Measurements from ENCODE around the gene THOC1.

THOC1 gene

GRCh38 chr18:285817-286216 lies 18.0 kb upstream of the THOC1 start:
- DNase-seq = no peak

- DNase-seq = peak in 3 of 56 donors; percentile 3 to 12 (median 10)
Observed at GRCh38 chr18:275486-275885, 7.6 kb upstream of the THOC1 start.

DNA sequence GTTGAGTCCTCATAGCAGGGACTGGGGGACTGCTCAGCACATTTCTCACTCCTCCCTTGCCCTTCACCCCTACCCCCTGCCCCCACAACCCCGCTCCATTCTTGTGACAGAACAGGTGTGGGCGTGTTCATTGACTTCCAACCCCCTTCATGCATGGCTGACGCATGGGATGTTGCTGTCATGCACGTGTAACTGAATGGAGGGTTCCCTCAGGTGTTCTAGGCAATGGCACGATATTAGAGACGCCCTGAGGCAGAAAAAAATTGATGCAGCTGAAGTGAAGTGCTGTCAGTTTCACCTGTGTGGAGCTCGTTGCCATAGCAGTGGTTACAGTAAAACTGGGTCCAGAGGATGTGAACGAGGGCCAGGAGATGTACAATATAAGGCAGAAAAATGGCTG lies 6.5 kb upstream of the THOC1 start:
- DNase-seq = no peak

DNA sequence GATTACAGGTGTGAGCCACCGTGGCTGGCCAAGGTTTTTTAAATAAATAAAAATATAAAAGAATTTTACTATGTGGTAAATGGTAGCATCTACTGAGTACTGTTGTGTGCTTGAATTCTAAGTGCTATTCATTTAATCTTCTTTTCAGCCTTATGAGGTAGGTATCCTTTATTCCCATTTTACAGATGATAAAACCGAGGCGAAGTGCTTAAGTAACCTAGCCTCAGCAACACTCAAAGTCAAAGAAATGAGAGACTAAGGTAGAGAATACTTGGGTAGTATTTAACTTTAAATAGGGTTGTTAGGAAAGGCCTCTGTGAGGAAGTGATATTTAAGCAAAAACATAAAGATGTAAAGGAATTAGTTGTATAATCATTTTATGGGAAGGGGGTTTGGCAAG lies 5.7 kb upstream of the THOC1 start:
- no peak for DNase-seq

- DNase-seq = no peak
Observed at GRCh38 chr18:272650-273049, 4.8 kb upstream of the THOC1 start.

DNA sequence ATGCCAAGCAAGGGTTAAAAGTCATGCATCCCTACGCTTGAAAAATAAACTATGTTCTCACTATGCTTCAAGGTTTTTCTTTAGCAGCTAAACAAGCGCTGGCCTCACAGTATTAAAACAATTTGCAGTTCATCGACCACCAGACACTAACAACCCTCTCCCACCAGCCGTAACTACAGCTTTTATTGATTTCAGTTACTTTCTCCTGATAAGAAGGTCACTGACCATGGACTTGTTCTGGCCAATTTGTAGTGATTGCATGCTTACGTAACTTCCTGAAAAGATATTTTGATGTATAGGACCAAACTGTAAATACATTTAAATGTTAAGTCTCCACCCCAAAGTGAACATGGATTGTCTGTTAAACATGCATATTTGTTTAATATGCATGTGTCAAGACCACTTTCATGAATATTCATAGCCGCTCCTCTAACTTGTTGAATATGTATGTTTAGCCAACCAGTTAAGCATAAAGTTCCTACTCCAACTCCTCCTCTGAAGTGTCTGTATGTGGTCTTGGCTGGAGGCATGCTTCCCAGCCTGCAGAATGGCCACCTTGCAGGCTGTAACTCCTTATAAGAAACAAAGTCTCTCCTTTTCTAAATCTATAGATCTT lies 1.7 kb upstream of the THOC1 start:
- no peak for DNase-seq

- DNase-seq = peak in 1 of 56 donors; percentile 43
Observed at GRCh38 chr18:267380-267687, 513 bp downstream of the THOC1 start.

DNA sequence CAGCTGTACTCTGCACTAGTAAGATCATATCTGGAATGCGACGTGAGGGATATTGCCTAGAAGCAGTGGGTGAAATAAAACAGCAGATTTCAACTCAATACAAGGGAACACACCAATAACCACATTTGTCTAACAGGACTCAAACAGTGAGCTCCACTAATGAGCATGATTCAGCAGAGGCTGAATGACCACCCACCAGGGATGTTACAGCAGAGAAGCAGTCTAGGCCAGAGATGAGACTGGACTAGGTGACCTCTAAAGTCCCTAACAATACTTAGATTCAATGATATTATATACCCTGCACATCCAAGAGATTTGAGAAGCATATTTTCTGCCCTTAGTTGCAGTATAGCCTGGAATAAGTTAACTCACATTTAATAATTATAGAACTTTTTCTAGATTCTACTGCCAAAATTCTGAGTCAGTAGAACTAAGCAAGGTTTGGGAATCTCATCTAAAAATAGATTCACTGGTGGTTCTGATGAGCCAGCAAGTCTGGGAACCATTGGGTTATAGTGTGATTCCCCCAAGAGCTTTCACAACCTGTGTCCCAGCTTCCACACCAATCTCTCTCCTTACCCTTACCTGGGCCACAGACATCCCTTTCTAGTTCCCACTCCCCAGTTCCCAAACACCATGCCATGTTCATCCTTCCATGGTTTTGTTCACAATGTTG lies 6.3 kb downstream of the THOC1 start:
- no peak for DNase-seq

- DNase-seq = no peak
Observed at GRCh38 chr18:260547-260946, 7.3 kb downstream of the THOC1 start.

- no peak for DNase-seq
Observed at GRCh38 chr18:255171-255570, 12.7 kb downstream of the THOC1 start.

GRCh38 chr18:253121-253520 lies 14.7 kb downstream of the THOC1 start:
- no peak for DNase-seq

GRCh38 chr18:251572-251971 lies 16.3 kb downstream of the THOC1 start:
- DNase-seq = peak in 6 of 56 donors; percentile 3 to 18 (median 13)

DNA sequence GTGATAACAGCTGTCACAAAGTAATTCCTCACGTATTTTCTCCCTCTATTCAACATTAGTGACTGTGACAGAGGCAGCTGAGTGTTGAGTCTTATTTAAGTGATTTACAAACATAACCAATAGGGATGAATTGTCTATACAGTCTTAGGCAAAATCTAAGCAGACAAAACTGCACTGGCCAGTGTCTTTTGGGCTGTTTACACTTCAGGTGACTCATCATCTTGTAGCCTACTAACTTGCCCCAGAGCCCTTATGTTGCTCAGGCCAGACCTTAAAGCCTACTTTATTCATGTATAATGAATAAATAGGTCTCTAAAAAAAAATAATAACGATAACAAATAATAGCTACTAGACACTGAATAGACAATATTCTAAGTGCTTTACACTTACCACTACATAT lies 17.2 kb downstream of the THOC1 start:
- no peak for DNase-seq

DNA sequence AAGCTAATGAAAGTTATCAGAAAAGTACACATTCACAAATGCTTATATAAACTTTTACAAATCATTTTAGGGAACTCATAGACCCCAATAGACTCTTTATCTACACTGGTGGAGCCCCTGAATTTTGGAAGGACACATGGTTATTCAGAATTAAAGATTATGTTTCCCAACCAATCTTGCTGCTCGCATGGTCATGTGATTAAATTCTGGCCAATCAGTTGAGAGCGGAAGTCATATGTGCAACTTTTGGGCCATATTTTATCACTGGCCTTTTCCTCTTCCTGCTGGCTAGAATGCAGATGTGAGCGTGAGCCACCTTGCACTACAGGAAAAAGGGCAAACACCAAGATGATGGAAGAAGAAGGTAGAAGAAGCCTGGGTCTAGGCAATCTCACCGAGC lies 19.8 kb downstream of the THOC1 start:
- no peak for DNase-seq

DNA sequence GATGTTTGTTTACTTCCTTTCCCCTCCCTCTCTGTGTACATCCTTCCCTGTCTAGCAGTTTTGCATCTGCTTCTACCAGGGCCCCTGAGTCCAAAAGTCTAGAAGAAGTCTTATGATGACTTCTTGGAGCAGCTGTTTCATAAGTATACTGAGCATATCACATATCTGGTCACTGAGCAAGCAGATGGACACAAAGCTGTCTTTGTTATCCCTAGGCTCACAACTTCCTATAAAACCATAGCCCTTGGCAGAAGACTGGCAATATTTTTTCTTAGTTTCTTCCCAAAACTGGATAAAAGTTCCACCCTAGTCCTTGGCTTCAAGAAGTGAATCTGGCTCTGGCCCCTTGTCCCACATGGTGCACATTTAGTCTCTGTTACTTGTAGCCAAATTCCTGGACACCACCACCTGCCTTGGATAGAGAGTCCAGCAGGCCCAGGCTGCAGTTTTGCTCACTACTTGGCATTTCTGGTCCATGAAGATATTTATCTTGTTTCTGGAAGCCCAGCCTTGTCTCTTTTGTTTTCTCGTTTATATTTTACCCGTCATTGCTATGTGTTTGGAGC lies 22.5 kb downstream of the THOC1 start:
- no peak for DNase-seq

GRCh38 chr18:240175-240574 lies 27.7 kb downstream of the THOC1 start:
- DNase-seq = no peak

- no peak for DNase-seq
Observed at GRCh38 chr18:231563-231962, 36.3 kb downstream of the THOC1 start.

DNA sequence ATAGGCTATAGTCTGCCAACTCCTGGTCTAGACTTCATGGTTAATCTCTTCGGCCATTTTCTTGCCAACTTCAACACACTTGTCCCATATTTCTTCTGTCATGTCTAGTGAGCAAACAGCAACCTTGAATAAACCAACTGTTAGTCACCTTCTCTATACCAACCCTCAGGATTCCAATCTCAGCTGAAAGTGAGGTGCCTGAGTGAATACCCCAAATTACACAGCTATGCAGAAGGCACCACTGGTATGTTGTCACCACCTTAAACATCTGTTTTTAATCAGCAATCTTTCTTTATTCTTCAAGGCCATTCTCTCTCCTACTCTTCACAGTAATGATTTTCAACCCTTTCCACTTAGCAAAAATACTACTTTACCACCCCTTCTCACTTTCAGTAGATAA lies 39.3 kb downstream of the THOC1 start:
- DNase-seq = no peak

DNA sequence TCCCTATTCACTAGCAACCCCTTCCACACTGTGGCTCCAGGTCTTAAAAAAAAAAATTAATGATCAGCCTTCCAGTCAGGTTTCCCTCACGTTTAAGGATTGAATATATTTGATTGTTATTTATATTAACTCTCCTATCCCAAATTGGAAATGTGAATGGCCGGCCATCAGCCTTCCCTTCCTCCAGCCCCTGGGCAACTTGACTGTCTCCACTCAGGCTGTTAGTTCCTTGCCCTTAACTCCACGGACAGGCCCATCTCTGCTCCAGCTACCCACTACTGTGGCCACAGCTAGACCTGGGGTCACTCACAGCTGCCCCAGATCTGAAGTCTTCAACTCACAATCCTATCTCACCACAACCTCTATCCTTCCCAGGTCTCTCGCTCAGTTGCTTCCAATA lies 39.9 kb downstream of the THOC1 start:
- no peak for DNase-seq

DNA sequence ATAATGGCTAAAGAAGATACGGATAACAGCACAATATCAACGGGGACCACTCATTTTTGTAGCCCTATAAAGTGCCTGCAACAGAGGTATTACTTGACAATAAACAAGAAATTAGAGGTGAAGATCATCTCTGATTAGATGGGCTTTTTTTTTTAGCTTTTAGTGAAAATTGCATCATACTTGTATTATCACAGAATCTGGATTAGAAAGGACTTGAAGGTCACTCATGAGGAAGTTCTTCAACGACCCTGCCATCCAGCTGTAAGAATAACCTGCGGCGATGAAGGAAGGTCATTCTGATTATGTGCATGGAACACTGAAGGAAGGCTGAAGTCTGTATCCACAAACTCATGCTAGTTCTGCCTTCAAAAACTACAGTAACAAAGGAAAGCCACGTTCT lies 40.5 kb downstream of the THOC1 start:
- DNase-seq = no peak

DNA sequence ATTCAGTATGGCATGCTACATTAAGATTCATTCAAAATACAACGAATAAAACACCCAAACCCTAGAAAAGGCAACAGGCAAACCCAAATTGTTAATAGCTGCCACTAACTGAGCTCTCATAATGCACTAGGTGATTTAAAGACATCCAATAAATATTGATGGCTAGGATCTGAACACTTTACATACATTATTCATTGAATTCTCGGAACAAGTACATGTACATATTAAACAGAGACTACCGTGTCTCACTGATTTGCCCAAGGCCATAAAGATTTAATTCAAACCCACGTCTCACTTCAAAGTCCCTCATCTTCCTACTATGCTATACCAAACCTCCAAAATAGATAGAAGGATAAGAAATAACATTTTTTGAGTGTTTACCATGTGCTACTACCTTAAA lies 42.1 kb downstream of the THOC1 start:
- DNase-seq = no peak

DNA sequence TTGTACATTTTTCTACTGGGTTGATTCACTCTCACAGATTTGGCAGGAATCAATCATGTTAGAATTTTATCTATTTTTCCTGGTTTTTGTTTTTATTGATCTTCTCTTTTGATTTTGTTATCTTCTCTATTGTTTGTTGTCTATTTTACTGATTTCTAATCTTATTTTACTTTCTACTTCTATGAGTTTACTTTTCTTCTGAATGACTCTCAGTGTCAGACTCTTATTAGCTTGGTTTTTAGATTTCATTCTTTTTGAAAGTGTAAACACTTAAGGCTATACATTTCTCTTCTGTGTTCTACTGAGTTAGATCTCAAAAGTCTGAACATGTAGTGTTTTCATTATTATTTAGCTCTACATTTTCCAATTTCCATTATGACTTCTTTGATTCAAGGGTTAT lies 47.1 kb downstream of the THOC1 start:
- no peak for DNase-seq

DNA sequence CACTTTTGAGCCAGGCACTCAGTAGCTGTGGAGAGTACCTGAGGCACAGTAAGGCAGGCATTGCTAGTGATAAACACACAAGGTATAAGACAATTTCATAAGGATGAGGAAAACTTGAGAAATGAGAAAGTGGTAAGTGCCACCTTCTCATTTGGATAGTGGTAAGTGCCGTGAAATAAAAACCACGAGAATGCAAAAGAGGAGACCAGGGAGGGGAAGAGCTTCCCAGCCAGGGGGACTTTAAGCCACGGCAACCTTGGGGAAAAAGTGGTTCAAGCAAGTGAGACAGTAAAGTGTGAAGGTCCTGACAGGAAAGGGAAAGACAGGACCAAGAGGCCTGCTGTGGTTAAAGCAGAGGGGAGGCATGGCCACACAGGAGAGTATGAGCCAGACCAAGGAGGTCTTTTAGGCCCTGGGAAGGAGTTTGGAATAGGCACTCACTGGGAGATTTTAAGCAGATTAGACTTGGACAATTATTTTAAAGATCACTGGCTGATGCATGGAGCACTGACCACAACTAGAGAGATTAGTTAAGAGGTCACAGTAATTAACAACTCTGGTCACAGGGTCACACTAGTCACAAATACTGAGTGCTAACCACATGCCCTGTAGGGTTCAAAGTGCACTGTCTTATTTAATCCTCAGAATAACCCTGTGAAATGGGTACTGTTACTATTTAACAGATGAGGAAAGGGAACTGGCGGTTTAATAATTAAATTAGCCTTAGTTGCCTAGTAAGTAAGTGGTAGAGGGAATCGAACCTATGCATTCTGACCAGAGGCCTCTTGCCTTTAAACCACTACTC lies 50.1 kb downstream of the THOC1 start:
- no peak for DNase-seq

Measured in amygdala (tissue), 56 donors.